AG10803 (cell line): ENCODE data around the gene PPARG.

Experiments
- DNase-seq: peaks from one replicate; pipeline ENCODE4 v3.0.0; 2010; ENCODE audit warnings: low read depth
- H3K4me3 ChIP-seq: 2 replicates; pipeline ENCODE4 v1.5.1; 2011; ENCODE audit warnings: mild to moderate bottlenecking, low read length, control low read depth
- TF ChIP-seq, protein P1 (sequence below): conservative IDR thresholded peaks from 2 replicates; pipeline ENCODE4 v1.5.1; 2011; ENCODE audit warnings: mild to moderate bottlenecking, low read length, control low read depth, inconsistent platforms

Gene PPARG

DNA sequence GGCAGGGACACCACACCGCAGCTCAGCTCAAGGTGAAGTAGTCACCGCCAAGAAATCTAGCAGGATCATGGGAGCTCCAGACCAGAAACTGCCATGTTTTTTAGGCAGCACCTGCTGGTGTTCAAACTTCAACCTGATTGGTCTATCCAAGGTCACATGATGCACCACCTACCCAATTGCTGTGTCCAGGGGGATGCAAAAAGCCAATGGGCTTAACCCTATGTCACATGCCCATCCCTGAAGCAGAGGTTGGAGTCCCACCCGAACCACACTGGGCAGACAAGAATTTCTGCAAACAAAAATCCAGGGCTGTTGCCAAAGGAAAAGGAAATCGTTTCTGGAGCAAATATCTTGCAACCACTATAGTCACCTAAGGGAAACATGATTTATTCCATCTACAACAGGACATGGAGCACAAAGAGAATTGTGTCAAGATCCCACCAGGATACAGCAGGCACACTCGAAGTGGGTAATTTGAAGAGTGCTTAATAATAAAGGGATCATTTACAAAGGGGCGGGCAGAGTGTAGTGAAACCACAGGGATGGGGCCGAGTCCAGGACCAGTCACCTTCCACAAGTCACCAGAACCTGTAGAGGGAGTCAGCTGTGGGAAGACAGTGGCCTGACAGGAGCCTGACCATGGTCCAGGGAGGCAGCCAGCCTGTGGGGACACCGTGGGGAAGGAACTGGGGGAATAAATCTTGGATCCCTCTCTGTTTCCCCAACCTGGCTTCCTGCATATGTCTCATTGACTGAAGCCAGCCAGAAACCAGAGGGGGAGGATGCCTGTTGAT lies 161.2 kb downstream of the PPARG start:
- TF ChIP-seq, protein P1, sequence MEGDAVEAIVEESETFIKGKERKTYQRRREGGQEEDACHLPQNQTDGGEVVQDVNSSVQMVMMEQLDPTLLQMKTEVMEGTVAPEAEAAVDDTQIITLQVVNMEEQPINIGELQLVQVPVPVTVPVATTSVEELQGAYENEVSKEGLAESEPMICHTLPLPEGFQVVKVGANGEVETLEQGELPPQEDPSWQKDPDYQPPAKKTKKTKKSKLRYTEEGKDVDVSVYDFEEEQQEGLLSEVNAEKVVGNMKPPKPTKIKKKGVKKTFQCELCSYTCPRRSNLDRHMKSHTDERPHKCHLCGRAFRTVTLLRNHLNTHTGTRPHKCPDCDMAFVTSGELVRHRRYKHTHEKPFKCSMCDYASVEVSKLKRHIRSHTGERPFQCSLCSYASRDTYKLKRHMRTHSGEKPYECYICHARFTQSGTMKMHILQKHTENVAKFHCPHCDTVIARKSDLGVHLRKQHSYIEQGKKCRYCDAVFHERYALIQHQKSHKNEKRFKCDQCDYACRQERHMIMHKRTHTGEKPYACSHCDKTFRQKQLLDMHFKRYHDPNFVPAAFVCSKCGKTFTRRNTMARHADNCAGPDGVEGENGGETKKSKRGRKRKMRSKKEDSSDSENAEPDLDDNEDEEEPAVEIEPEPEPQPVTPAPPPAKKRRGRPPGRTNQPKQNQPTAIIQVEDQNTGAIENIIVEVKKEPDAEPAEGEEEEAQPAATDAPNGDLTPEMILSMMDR, result no peak
- no peak for DNase-seq
- no peak overlapping the region for H3K4me3 ChIP-seq

DNA sequence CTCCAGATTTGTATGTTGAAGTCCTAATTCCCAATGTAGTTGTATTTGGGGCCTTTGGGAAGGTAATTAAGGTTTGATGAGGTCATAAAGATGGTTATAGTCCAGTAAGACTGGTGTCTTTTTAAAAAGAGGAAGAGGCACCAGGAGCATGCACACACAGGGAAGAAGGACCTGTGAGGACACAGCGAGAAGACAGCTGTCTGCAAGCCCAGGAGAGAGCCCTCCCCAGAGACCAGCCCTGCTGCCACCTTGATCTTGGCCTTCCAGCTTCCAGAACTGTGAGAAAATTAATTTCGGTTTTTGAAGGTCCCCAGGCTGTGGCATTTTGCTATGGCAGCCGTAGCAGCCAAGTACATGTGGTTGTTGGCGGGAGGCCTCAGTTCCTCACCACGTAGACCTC lies 162.6 kb downstream of the PPARG start:
- TF ChIP-seq, protein P1, result no peak
- no peak for DNase-seq
- H3K4me3 ChIP-seq, result no peak overlapping the region

DNA sequence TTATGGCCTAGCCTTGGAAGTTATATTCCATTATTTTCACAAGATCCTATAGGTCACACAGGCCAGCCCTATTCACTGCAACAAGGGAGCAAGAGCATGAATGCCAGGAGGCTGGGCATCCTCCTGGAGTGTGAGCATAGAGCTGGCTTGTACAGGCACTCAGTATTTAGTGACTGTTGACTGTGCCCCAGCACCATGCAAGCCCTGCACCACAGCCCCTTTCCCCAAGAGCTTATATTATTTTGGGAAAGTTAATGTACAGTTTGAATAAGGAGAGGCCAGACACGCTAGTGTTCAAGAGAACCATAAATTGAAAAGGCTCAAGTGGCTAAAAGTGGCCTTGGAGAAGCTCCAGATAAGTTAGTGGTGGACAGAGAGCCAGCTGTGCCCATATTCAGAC lies 163.1 kb downstream of the PPARG start:
- no peak for DNase-seq
- TF ChIP-seq, protein P1, result no peak
- no peak overlapping the region for H3K4me3 ChIP-seq

DNA sequence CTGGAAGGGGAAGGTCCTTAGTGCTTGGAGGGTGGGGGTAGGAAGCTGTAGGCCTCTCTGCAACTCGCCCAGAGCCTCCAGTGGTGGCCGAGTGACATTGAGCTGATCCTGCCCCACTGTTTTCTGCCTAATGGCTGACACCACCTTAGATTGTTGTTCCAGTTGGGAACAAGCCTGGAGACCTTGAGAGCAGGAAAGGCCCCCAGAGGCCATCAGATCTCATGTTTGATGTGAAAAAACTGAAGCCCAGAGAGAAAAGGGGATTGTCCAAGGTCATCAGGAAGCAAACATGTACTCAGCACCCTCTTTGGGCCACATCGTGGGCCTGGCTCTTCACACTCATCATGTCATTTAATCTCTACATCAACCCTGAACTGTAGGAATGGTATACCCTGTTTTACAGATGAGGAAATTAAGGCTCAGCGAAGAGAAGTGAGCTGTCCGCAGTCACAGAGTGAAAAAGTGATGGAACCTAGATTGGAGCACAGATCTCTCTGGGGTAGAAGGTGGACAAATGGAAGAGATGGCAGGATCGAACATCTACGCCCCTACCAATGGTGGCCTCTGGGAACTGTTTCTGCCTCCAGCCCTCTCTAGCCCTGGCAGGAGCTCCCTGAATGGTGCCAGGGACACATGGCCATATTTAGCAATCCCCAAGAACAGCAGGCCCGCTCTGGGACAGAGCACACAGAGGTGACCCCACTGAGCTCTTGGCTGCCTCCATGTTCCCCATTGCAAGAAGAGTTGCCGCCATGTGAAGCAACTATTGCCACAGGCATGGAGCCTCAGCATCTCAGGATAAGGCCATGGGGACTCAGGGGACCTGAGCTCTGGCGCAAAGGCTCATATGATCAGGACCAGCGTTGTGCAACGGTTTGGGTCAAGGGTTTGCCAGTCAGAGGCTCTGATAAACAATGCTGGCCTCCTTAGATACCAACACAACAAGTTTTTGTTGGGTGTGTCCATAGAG lies 163.8 kb downstream of the PPARG start:
- TF ChIP-seq, protein P1, result no peak
- no peak overlapping the region for H3K4me3 ChIP-seq
- no peak for DNase-seq

DNA sequence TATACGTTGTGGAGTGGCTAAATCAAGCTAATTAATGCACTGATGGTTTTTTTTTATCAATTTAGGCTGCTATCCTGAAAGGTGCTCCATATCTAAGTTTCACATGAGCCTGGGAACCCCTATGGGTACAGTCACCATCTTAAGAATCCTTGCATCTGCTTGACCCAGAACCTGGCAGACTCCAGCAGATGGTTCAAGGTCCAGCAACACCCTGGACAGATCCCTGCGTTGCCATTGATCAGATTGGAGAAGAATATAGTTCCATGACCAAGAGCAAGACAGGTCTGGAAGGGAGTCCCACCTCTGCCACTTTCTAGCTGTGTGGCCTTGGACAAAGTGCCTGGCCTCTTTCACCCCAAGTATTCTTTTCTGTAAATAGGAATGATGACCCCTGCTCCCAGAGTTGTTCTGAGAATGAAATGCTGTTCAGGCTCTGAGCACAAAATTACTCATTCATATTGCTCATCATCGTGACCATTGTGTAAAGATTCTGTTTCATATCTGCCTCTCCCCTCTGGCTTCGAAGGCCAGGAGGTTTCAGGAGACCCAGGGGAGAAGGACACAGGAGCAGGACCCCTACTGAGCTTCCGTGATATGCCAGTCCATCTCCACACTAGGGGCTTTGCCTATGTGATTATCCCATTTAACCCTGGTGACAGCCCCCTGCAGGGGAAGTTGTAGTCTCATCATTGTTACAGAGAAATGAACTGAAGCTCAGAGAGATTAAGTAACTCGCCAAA lies 165.4 kb downstream of the PPARG start:
- DNase-seq, result no peak
- TF ChIP-seq, protein P1, result no peak
- no peak overlapping the region for H3K4me3 ChIP-seq

DNA sequence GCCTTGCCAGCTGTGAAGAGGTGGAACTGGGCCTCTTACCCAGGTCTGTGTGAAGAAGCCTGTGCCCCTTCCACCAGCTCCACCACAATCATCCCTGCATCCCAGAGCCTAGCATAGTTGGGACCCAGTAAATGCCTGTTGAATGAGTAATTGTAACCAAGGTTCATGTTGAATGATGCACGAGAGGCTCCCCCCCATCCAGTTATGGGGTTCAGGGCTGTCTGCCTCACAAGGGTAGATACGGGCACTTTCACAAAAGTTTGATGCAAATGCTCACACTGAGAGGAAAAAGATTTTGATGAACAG lies 165.9 kb downstream of the PPARG start:
- no peak overlapping the region for H3K4me3 ChIP-seq
- no peak for DNase-seq
- TF ChIP-seq, protein P1, result no peak
